Bronchial epithelial cell (primary cell): Measurements from ENCODE around the gene HIGD1B. TPM values are rescaled to one million over a fixed set of nuclear protein-coding genes. Genes with fewer than 3 reads are reported as not detected.

Experiments used
- DNase-seq: peaks from one replicate; pipeline ENCODE4 v3.0.0-alpha.2; 2010; ENCODE audit warnings: low read depth
- FAIRE-seq: peaks from 2 replicates; lab custom pipeline; 2011; peaks lifted over from hg19 to GRCh38; lab: Jason Lieb, UNC
- H3K27me3 ChIP-seq: 2 replicates; pipeline ENCODE4 v1.5.1; 2011; ENCODE audit warnings: low read length; ENCODE audit not compliant: control insufficient read depth, insufficient read depth
- H3K36me3 ChIP-seq: 2 replicates; pipeline ENCODE4 v1.5.1; 2011; ENCODE audit warnings: low read length; ENCODE audit not compliant: control insufficient read depth, insufficient read depth
- H3K4me3 ChIP-seq: 2 replicates; pipeline ENCODE4 v1.5.1; 2011; ENCODE audit warnings: mild to moderate bottlenecking, low read depth, low read length, control low read depth
- total RNA-seq: library from RNA; depleted of rRNA; stranded (reverse); fragments of >200 nt; gene quantifications from 2 replicates; pipeline ENCODE4 v1.2.1, GENCODE V29; 2014
- TF ChIP-seq, protein P1 (sequence below): IDR thresholded peaks from 2 replicates; pipeline ENCODE4 v1.5.1; 2011; ENCODE audit warnings: mild to moderate bottlenecking, moderate library complexity, low read length, control low read depth, inconsistent platforms; ENCODE audit not compliant: insufficient read depth, severe bottlenecking

The HIGD1B gene
- total RNA-seq, 1 donor from 2014 or later, result not detected

DNA sequence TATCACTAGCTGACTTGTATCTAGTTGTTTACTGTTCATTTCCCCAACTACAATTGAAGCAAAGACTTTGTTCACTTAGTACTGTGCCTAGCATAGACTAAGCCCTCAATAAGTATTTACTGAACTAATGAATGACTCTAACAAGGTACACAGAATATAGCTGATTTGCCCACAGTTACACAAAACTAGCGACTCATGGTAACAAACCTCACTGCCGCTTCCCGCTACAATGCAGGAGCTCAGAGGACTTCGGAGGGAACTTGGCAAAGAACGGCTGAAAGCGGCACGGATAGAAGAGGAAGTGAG is 51.0 kb downstream of the HIGD1B start:
- H3K4me3 ChIP-seq, result peak overlapping the region; percentile 82
- no peaks in the 10 kb centered on the region for H3K27me3 ChIP-seq
- DNase-seq (peak; percentile 34), FAIRE-seq (no peak)
- no peaks in the 10 kb centered on the region for H3K36me3 ChIP-seq
- TF ChIP-seq, protein P1, sequence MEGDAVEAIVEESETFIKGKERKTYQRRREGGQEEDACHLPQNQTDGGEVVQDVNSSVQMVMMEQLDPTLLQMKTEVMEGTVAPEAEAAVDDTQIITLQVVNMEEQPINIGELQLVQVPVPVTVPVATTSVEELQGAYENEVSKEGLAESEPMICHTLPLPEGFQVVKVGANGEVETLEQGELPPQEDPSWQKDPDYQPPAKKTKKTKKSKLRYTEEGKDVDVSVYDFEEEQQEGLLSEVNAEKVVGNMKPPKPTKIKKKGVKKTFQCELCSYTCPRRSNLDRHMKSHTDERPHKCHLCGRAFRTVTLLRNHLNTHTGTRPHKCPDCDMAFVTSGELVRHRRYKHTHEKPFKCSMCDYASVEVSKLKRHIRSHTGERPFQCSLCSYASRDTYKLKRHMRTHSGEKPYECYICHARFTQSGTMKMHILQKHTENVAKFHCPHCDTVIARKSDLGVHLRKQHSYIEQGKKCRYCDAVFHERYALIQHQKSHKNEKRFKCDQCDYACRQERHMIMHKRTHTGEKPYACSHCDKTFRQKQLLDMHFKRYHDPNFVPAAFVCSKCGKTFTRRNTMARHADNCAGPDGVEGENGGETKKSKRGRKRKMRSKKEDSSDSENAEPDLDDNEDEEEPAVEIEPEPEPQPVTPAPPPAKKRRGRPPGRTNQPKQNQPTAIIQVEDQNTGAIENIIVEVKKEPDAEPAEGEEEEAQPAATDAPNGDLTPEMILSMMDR, result no peak

GRCh38 chr17:44899074-44899782 is 51.5 kb downstream of the HIGD1B start, which contains the start of gene EFTUD2:
EFTUD2 (minus strand) TSS chr17:44899445; CDS start chr17:44894521, 4,924 bp downstream.
- H3K27me3 ChIP-seq, result no peaks in the 10 kb centered on the region
- DNase-seq (peak; percentile 76), FAIRE-seq (no peak)
- no peaks in the 10 kb centered on the region for H3K36me3 ChIP-seq
- peak within 1 kb of the TSS; percentile 82 for H3K4me3 ChIP-seq
- TF ChIP-seq, protein P1, result no peak

Other genes starting within 250 kb of the HIGD1B start
- not detected in 2 replicates for gene MEIOC, start 191.4 kb upstream of the HIGD1B start, total RNA-seq
- 46.1 and 47.1 TPM in 2 replicates for gene CCDC43, start 158.1 kb upstream of the HIGD1B start, total RNA-seq
- 0.51 and 0.79 TPM in 2 replicates for gene DBF4B, start 139.2 kb upstream of the HIGD1B start, total RNA-seq
- 0.13 and 0.53 TPM in 2 replicates for gene ADAM11, start 88.9 kb upstream of the HIGD1B start, total RNA-seq
- gene GJC1, start 17.6 kb upstream of the HIGD1B start, total RNA-seq, result 0.53 and 2.4 TPM in 2 replicates
- gene EFTUD2, start 51.6 kb downstream of the HIGD1B start, total RNA-seq, result 78.0 and 91.4 TPM in 2 replicates
- not detected in 2 replicates for gene GFAP, start 67.6 kb downstream of the HIGD1B start, total RNA-seq
- gene KIF18B, start 99.9 kb downstream of the HIGD1B start, total RNA-seq, result 0.13 TPM in 1 of 2 replicates, not detected in the other
- gene C1QL1, start 120.4 kb downstream of the HIGD1B start, total RNA-seq, result not detected in 2 replicates
- 18.2 and 25.9 TPM in 2 replicates for gene DCAKD, start 203.7 kb downstream of the HIGD1B start, total RNA-seq
- gene NMT1, start 213.4 kb downstream of the HIGD1B start, total RNA-seq, result 48.1 and 54.2 TPM in 2 replicates